HEK293 (cell line): ENCODE results near the gene CRK.

Experiments
- FEZF1 ChIP-seq: fragments of 450-650 bp; formaldehyde crosslinking; IDR thresholded peaks from 2 replicates; pipeline ENCODE4 v1.5.1; 2016; ENCODE audit warnings: missing biosample characterization, missing genetic modification characterization
- HOXC10 ChIP-seq: sonication (generic); formaldehyde crosslinking; IDR thresholded peaks from 2 replicates; pipeline ENCODE4 v1.8.1; 2023; ENCODE audit warnings: mild to moderate bottlenecking, missing genetic modification reagents
- KLF16 ChIP-seq: fragments of 450-650 bp; formaldehyde crosslinking; IDR thresholded peaks from 2 replicates; pipeline ENCODE4 v1.5.1; 2017; ENCODE audit warnings: missing biosample characterization, missing genetic modification characterization
- MYNN ChIP-seq: fragments of 450-650 bp; formaldehyde crosslinking; IDR thresholded peaks from 2 replicates; pipeline ENCODE4 v1.5.1; 2016; ENCODE audit warnings: missing biosample characterization, missing genetic modification characterization, borderline replicate concordance
- OSR2 ChIP-seq: fragments of 450-650 bp; formaldehyde crosslinking; IDR thresholded peaks from 2 replicates; pipeline ENCODE4 v1.5.1; 2016; ENCODE audit warnings: missing biosample characterization, missing genetic modification characterization
- PATZ1 ChIP-seq: fragments of 450-650 bp; formaldehyde crosslinking; IDR thresholded peaks from 2 replicates; pipeline ENCODE4 v1.5.1; 2016; ENCODE audit warnings: missing biosample characterization, missing genetic modification characterization
- PRDM2 ChIP-seq: fragments of 450-650 bp; formaldehyde crosslinking; IDR thresholded peaks from 2 replicates; pipeline ENCODE4 v1.5.1; 2016; ENCODE audit warnings: missing biosample characterization, missing genetic modification characterization, borderline replicate concordance
- ZBTB7A ChIP-seq: fragments of 450-650 bp; formaldehyde crosslinking; IDR thresholded peaks from 2 replicates; pipeline ENCODE4 v1.5.1; 2016; ENCODE audit warnings: low read depth, missing biosample characterization, missing genetic modification characterization
- ZNF114 ChIP-seq: fragments of 450-650 bp; formaldehyde crosslinking; IDR thresholded peaks from 2 replicates; pipeline ENCODE4 v1.5.0; 2017; ENCODE audit warnings: missing biosample characterization, missing genetic modification characterization
- ZNF133 ChIP-seq: fragments of 450-650 bp; formaldehyde crosslinking; IDR thresholded peaks from 2 replicates; pipeline ENCODE4 v1.5.1; 2016; ENCODE audit warnings: missing biosample characterization, missing genetic modification characterization
- ZNF169 ChIP-seq: fragments of 450-650 bp; formaldehyde crosslinking; IDR thresholded peaks from 2 replicates; pipeline ENCODE4 v1.5.1; 2016; ENCODE audit warnings: missing biosample characterization, missing genetic modification characterization
- ZNF266 ChIP-seq: fragments of 450-650 bp; formaldehyde crosslinking; IDR thresholded peaks from 2 replicates; pipeline ENCODE4 v1.5.1; 2016; ENCODE audit warnings: missing biosample characterization, missing genetic modification characterization, low read depth
- ZNF302 ChIP-seq: fragments of 450-650 bp; formaldehyde crosslinking; IDR thresholded peaks from 2 replicates; pipeline ENCODE4 v1.5.1; 2016; ENCODE audit warnings: missing biosample characterization, missing genetic modification characterization, low read depth
- ZNF311 ChIP-seq: fragments of 450-650 bp; formaldehyde crosslinking; IDR thresholded peaks from 2 replicates; pipeline ENCODE4 v1.5.1; 2017; ENCODE audit warnings: missing biosample characterization, missing genetic modification characterization, borderline replicate concordance
- ZNF362 ChIP-seq: fragments of 450-650 bp; formaldehyde crosslinking; IDR thresholded peaks from 2 replicates; pipeline ENCODE4 v1.5.1; 2016; ENCODE audit warnings: missing biosample characterization, missing genetic modification characterization
- ZNF366 ChIP-seq: fragments of 450-650 bp; formaldehyde crosslinking; conservative IDR thresholded peaks from 2 replicates; pipeline ENCODE4 v1.5.1; 2016; ENCODE audit warnings: missing biosample characterization, missing genetic modification characterization
- ZNF394 ChIP-seq: fragments of 450-650 bp; formaldehyde crosslinking; IDR thresholded peaks from 2 replicates; pipeline ENCODE4 v1.5.1; 2016; ENCODE audit warnings: missing biosample characterization, missing genetic modification characterization, mild to moderate bottlenecking, moderate library complexity, borderline replicate concordance
- ZNF449 ChIP-seq: fragments of 450-650 bp; formaldehyde crosslinking; IDR thresholded peaks from 2 replicates; pipeline ENCODE4 v1.5.1; 2017; ENCODE audit warnings: missing biosample characterization, mild to moderate bottlenecking, missing genetic modification characterization, moderate library complexity
- ZNF521 ChIP-seq: fragments of 450-650 bp; formaldehyde crosslinking; IDR thresholded peaks from 2 replicates; pipeline ENCODE4 v1.5.1; 2017; ENCODE audit warnings: missing biosample characterization, mild to moderate bottlenecking, missing genetic modification characterization
- ZNF558 ChIP-seq: fragments of 450-650 bp; formaldehyde crosslinking; IDR thresholded peaks from 2 replicates; pipeline ENCODE4 v1.5.1; 2016; ENCODE audit warnings: missing biosample characterization, missing genetic modification characterization
- ZNF585B ChIP-seq: fragments of 450-650 bp; formaldehyde crosslinking; IDR thresholded peaks from 2 replicates; pipeline ENCODE4 v1.5.1; 2016; ENCODE audit warnings: missing biosample characterization, missing genetic modification characterization
- ZNF610 ChIP-seq: fragments of 450-650 bp; formaldehyde crosslinking; IDR thresholded peaks from 2 replicates; pipeline ENCODE4 v1.5.1; 2016; ENCODE audit warnings: missing biosample characterization, missing genetic modification characterization, borderline replicate concordance
- ZNF768 ChIP-seq: fragments of 450-650 bp; formaldehyde crosslinking; IDR thresholded peaks from 2 replicates; pipeline ENCODE4 v1.5.1; 2018; ENCODE audit warnings: missing biosample characterization, mild to moderate bottlenecking, missing genetic modification characterization
- ZNF776 ChIP-seq: fragments of 450-650 bp; formaldehyde crosslinking; IDR thresholded peaks from 2 replicates; pipeline ENCODE4 v1.5.0; 2017; ENCODE audit warnings: missing biosample characterization, missing genetic modification characterization, borderline replicate concordance
- ZNF792 ChIP-seq: fragments of 450-650 bp; formaldehyde crosslinking; IDR thresholded peaks from 2 replicates; pipeline ENCODE4 v1.5.1; 2016; ENCODE audit warnings: missing biosample characterization, missing genetic modification characterization
- ZNF837 ChIP-seq: fragments of 450-650 bp; formaldehyde crosslinking; IDR thresholded peaks from 2 replicates; pipeline ENCODE4 v1.5.1; 2016; ENCODE audit warnings: missing biosample characterization, missing genetic modification characterization
- ZSCAN23 ChIP-seq: fragments of 450-650 bp; formaldehyde crosslinking; IDR thresholded peaks from 2 replicates; pipeline ENCODE4 v1.5.1; 2016; ENCODE audit warnings: missing biosample characterization, missing genetic modification characterization
- TF ChIP-seq, protein P1 (sequence below): fragments of 450-650 bp; formaldehyde crosslinking; IDR thresholded peaks from 2 replicates; pipeline ENCODE4 v1.5.1; 2016; ENCODE audit warnings: missing biosample characterization, missing genetic modification characterization, low read depth

CRK gene

DNA sequence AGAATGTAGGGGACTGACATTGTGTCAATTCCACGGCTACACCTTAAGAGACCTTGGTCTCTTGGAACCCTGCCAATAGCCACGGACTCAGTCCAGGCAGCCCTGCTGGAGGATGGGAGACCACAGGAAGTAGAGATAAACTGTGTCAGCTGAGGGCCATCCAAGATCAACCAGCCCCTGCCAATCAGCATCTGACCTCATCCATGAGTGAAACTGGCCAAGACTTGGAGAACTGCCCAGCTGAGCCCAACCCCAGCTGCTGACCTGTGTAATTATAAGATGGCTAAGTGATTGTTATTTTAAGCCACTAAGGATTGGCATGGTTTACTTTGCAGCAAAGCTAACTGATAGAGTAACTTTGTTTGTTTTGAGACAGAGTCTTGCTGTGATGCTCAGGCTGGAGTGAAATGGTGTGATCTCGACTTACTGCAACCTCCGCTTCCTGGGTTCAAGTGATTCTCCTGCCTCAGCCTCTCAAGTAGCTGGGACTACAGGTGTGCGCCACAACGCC lies 42.7 kb downstream of the CRK start (continued):
- TF ChIP-seq ZNF133 (tag by site-specific recombination) (no peak), ZNF169 (tag by site-specific recombination) (no peak), ZNF114 (no peak), ZNF558 (tag by site-specific recombination) (0 out of 2 replicates have a peak, but pooled peaks have one; percentile 49), ZSCAN23 (tag by site-specific recombination) (no peak), ZNF837 (tag by site-specific recombination) (no peak), ZBTB7A (tag by site-specific recombination) (no peak), KLF16 (tag by site-specific recombination) (peak; percentile 54; the same call in 1 of the 2 replicates), ZNF302 (tag by site-specific recombination) (no peak), ZNF362 (tag by site-specific recombination) (peak; percentile 80), ZNF776 (tag by site-specific recombination) (no peak), ZNF366 (tag by site-specific recombination) (peak; percentile 61), ZNF521 (tag by site-specific recombination) (no peak), ZNF768 (tag by site-specific recombination) (no peak), ZNF610 (peak; percentile 63), MYNN (no peak), ZNF311 (tag by site-specific recombination) (no peak), ZNF266 (tag by site-specific recombination) (no peak), FEZF1 (tag by site-specific recombination) (peak; percentile 77), OSR2 (tag by site-specific recombination) (peak; percentile 96), PATZ1 (tag by site-specific recombination) (peak; percentile 45; the same call in 1 of the 2 replicates), HOXC10 (CRISPR knock-in tag) (no peak), ZNF449 (tag by site-specific recombination) (peak; percentile 96), ZNF792 (tag by site-specific recombination) (no peak), ZNF585B (tag by site-specific recombination) (no peak), PRDM2 (no peak), ZNF394 (tag by site-specific recombination) (no peak)
- TF ChIP-seq, protein P1, sequence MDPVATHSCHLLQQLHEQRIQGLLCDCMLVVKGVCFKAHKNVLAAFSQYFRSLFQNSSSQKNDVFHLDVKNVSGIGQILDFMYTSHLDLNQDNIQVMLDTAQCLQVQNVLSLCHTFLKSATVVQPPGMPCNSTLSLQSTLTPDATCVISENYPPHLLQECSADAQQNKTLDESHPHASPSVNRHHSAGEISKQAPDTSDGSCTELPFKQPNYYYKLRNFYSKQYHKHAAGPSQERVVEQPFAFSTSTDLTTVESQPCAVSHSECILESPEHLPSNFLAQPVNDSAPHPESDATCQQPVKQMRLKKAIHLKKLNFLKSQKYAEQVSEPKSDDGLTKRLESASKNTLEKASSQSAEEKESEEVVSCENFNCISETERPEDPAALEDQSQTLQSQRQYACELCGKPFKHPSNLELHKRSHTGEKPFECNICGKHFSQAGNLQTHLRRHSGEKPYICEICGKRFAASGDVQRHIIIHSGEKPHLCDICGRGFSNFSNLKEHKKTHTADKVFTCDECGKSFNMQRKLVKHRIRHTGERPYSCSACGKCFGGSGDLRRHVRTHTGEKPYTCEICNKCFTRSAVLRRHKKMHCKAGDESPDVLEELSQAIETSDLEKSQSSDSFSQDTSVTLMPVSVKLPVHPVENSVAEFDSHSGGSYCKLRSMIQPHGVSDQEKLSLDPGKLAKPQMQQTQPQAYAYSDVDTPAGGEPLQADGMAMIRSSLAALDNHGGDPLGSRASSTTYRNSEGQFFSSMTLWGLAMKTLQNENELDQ (tag by site-specific recombination) = no peak
